IMR-90 (cell line): ENCODE data around the gene PPAN. TPM values are rescaled to one million over a fixed set of nuclear protein-coding genes. Genes with fewer than 3 reads are reported as not detected.

Experiments
- ATAC-seq: fragments of 200-7000 bp; cut with Tn5 transposase; 2 replicates; pipeline ENCODE4 v1.9.1; 2020; ENCODE audit warnings: low read depth, mild to moderate bottlenecking, moderate library complexity
- BruUV-seq: library from RNA; stranded (reverse); fragments of 400-500 nt; replicated peaks from 2 replicates; lab custom pipeline; 2021; lab: Mats Ljungman, UMichigan
- CTCF ChIA-PET: fragments of 300-600 bp; formaldehyde crosslinking; extraction: SDS; loops from one replicate; lab custom pipeline; 2021; ENCODE audit warnings: antibody characterized with exemption; lab: Yijun Ruan, JAX
- POLR2A ChIA-PET: fragments of 300-600 bp; sonication (Branson Sonifier 250); formaldehyde crosslinking; loops from one replicate; lab custom pipeline; 2022; ENCODE audit warnings: antibody characterized with exemption; ENCODE audit not compliant: unreplicated experiment; lab: Charles Lee
- DNase-seq: peaks from one replicate; pipeline ENCODE4 v3.0.0; 2013
- H2AFZ ChIP-seq: replicated peaks from 2 replicates; pipeline ENCODE3; 2013; ENCODE audit warnings: low read length, mild to moderate bottlenecking; ENCODE audit not compliant: poor library complexity
- H2AK5ac ChIP-seq: 2 replicates; pipeline ENCODE4 v1.6.1; 2013; ENCODE audit warnings: low read depth, low read length, inconsistent platforms
- H2AK9ac ChIP-seq: replicated peaks from 2 replicates; pipeline ENCODE3; 2013; ENCODE audit warnings: mild to moderate bottlenecking, low read depth, low read length, moderate library complexity; ENCODE audit not compliant: poor library complexity
- H2BK120ac ChIP-seq: 2 replicates; pipeline ENCODE4 v1.6.1; 2013; ENCODE audit warnings: low read depth, low read length, inconsistent platforms
- H2BK15ac ChIP-seq: 3 replicates; pipeline ENCODE4 v1.6.1; 2013; ENCODE audit warnings: low read depth, low read length, inconsistent platforms
- H2BK20ac ChIP-seq: 2 replicates; pipeline ENCODE4 v1.6.1; 2013; ENCODE audit warnings: low read depth, mild to moderate bottlenecking, inconsistent platforms, low read length, moderate library complexity
- H2BK5ac ChIP-seq: 2 replicates; pipeline ENCODE4 v1.6.1; 2013; ENCODE audit warnings: mild to moderate bottlenecking, low read depth, low read length, inconsistent platforms; ENCODE audit not compliant: poor library complexity, severe bottlenecking
- H3K14ac ChIP-seq: replicated peaks from 2 replicates; pipeline ENCODE4 v1.6.1; 2013; ENCODE audit warnings: low read depth, low read length, inconsistent platforms
- H3K18ac ChIP-seq: 2 replicates; pipeline ENCODE4 v1.6.1; 2013; ENCODE audit warnings: low read depth, low read length, control low read depth
- H3K23ac ChIP-seq: 2 replicates; pipeline ENCODE4 v1.6.1; 2013; ENCODE audit warnings: low read depth, low read length, inconsistent platforms
- H3K27ac ChIP-seq: 2 replicates; pipeline ENCODE4 v1.5.1; 2013; ENCODE audit warnings: mild to moderate bottlenecking, control low read depth, low read length; ENCODE audit not compliant: insufficient read depth
- H3K27me3 ChIP-seq: 2 replicates; pipeline ENCODE4 v1.6.1; 2013; ENCODE audit warnings: low read length; ENCODE audit not compliant: control insufficient read depth, insufficient read depth
- H3K36me3 ChIP-seq: 2 replicates; pipeline ENCODE4 v1.6.1; 2013; ENCODE audit warnings: low read length, mixed read lengths; ENCODE audit not compliant: control insufficient read depth, insufficient read depth
- H3K4ac ChIP-seq: 2 replicates; pipeline ENCODE4 v1.6.1; 2013; ENCODE audit warnings: low read depth, low read length, inconsistent platforms
- H3K4me1 ChIP-seq: 2 replicates; pipeline ENCODE4 v1.6.1; 2013; ENCODE audit warnings: low read length, mixed read lengths; ENCODE audit not compliant: control insufficient read depth, insufficient read depth
- H3K4me2 ChIP-seq: 2 replicates; pipeline ENCODE4 v1.6.1; 2013; ENCODE audit warnings: low read depth, mild to moderate bottlenecking, control low read depth, low read length, moderate library complexity
- H3K4me3 ChIP-seq: 2 replicates; pipeline ENCODE4 v1.5.1; 2013; ENCODE audit warnings: low read depth, mild to moderate bottlenecking, control low read depth, low read length, moderate library complexity; ENCODE audit not compliant: insufficient read depth
- H3K56ac ChIP-seq: 2 replicates; pipeline ENCODE4 v1.6.1; 2013; ENCODE audit warnings: low read length, inconsistent platforms; ENCODE audit not compliant: insufficient read depth; ENCODE audit errors: extremely low read depth
- H3K79me1 ChIP-seq, 2 experiments: 2 replicates each; pipeline ENCODE4 v1.6.1; 2013; ENCODE audit warnings: low read length in 2 of 2, inconsistent platforms in 1 of 2, low read depth in 1 of 2
- H3K9ac ChIP-seq: 2 replicates; pipeline ENCODE4 v1.6.1; 2013; ENCODE audit warnings: low read depth, low read length, control low read depth
- H3K9me1 ChIP-seq: 2 replicates; pipeline ENCODE4 v1.6.1; 2013; ENCODE audit warnings: low read length, inconsistent platforms; ENCODE audit not compliant: insufficient read depth
- H3K9me3 ChIP-seq: 2 replicates; pipeline ENCODE4 v1.6.1; 2013; ENCODE audit warnings: low read length; ENCODE audit not compliant: control insufficient read depth, insufficient read depth
- H4K20me1 ChIP-seq: 2 replicates; pipeline ENCODE4 v1.6.1; 2013; ENCODE audit warnings: low read length, inconsistent platforms; ENCODE audit not compliant: insufficient read depth
- H4K5ac ChIP-seq: 2 replicates; pipeline ENCODE4 v1.6.1; 2013; ENCODE audit warnings: mild to moderate bottlenecking, low read depth, low read length, control low read depth
- H4K8ac ChIP-seq, 2 experiments: 2 replicates each; pipeline ENCODE4 v1.6.1; 2013; ENCODE audit warnings: low read depth in 2 of 2, low read length in 2 of 2, control low read depth in 1 of 2, inconsistent platforms in 1 of 2
- H4K91ac ChIP-seq: 2 replicates; pipeline ENCODE4 v1.6.1; 2013; ENCODE audit warnings: low read depth, low read length, inconsistent platforms; ENCODE audit not compliant: insufficient read depth
- CEBPB ChIP-seq: IDR thresholded peaks from 2 replicates; pipeline ENCODE4 v1.6.1; 2012; ENCODE audit warnings: low read depth, low read length, improper control_type of control experiment
- ELK1 ChIP-seq: fragments of 150-350 bp; IDR thresholded peaks from 2 replicates; pipeline ENCODE4 v1.6.1; 2016; ENCODE audit warnings: low read depth, mild to moderate bottlenecking, low read length, moderate library complexity, borderline replicate concordance
- MAFK ChIP-seq: IDR thresholded peaks from 2 replicates; pipeline ENCODE4 v1.6.1; 2012; ENCODE audit warnings: low read depth, low read length, improper control_type of control experiment
- MAZ ChIP-seq: IDR thresholded peaks from 2 replicates; pipeline ENCODE4 v1.6.1; 2012; ENCODE audit warnings: low read depth, mild to moderate bottlenecking, low read length, improper control_type of control experiment, moderate library complexity, borderline replicate concordance
- NFE2L2 ChIP-seq: fragments of 150-350 bp; IDR thresholded peaks from 2 replicates; pipeline ENCODE4 v1.6.1; 2016; ENCODE audit warnings: low read depth, mild to moderate bottlenecking, low read length
- RCOR1 ChIP-seq: IDR thresholded peaks from 2 replicates; pipeline ENCODE4 v1.6.1; 2012; ENCODE audit warnings: mild to moderate bottlenecking, low read length, improper control_type of control experiment; ENCODE audit not compliant: insufficient replicate concordance
- USF2 ChIP-seq: fragments of 150-350 bp; IDR thresholded peaks from 2 replicates; pipeline ENCODE4 v1.6.1; 2017; ENCODE audit warnings: mild to moderate bottlenecking, antibody characterized with exemption, low read length, low read depth
- WGBS, 2 experiments: methylation state at CpG; one replicate each; pipeline versions ENCODE4 v1.1.5 to v1.1.7; 2013; ENCODE audit warnings: missing lambda C conversion rate in 2 of 2; ENCODE audit not compliant: insufficient read length in 1 of 2; ENCODE audit errors: extremely low coverage in 2 of 2; 5-methylcytosine and 5-hydroxymethylcytosine counted together
- dilution Hi-C: fragments of 300-500 bp; cut with HindIII; formaldehyde crosslinking; loops from one replicate; pipeline ENCODE4 v1.14.3; 2018; ENCODE audit warnings: low sequenced_read_pairs; ENCODE audit not compliant: unreplicated experiment
- in situ Hi-C: fragments of 300-500 bp; cut with MboI; formaldehyde crosslinking; loops from 3 replicates; pipeline ENCODE4 v1.14.3; 2019; ENCODE audit warnings: low sequenced_read_pairs, inconsistent platforms, mixed read lengths
- intact Hi-C: fragments of 100-400 bp; cut with micrococcal nuclease; formaldehyde crosslinking; loops from 2 replicates; pipeline ENCODE4 v1.10.0; 2022
- polyA plus RNA-seq, 3 experiments: library from polyadenylated mRNA; depleted of rRNA; stranded (reverse); fragments of >200 nt; gene quantifications; 2 replicates each; pipeline ENCODE4 v1.2.3, GENCODE V29; 2012; ENCODE audit warnings: low replicate concordance in 1 of 3
- total RNA-seq: library from RNA; depleted of rRNA; stranded (reverse); fragments of >200 nt; gene quantifications from 2 replicates; pipeline ENCODE4 v1.2.3, GENCODE V29; 2012

The PPAN gene
- total and polyA plus RNA-seq, 2 of the 4 experiments (the other 2 are of a cell fraction): 24.0 to 41.6 TPM

- H3K23ac ChIP-seq: no peak overlapping the region
- H3K79me1 ChIP-seq: no peaks in the 10 kb centered on the region
- H2AK9ac ChIP-seq: no peak overlapping the region
- no peak overlapping the region for H2BK15ac ChIP-seq
- no peak overlapping the region for H2AFZ ChIP-seq
- no peaks in the 10 kb centered on the region for H4K20me1 ChIP-seq
- H3K9me3 ChIP-seq: peaks cover 6% of the 10 kb centered on the region; the same call in 1 of the 2 replicates
- H3K27me3 ChIP-seq: peaks cover 13% of the 10 kb centered on the region; the same call in 1 of the 2 replicates
- DNase-seq (peak; percentile 10), ATAC-seq (no peak)
- no peak overlapping the region for H3K56ac ChIP-seq
- no TSS peak for BruUV-seq
- no peak overlapping the region for H3K9ac ChIP-seq
- H4K5ac ChIP-seq: no peak overlapping the region
- ChIA-PET POLR2A (no interaction called here), CTCF (no interaction called here)
- in situ Hi-C loops (loop anchor here (25.0 kb wide), 1 partner anchor 932 kb away; the partner anchor contains the start of genes OR7G3 and ZNF317), dilution Hi-C loops (no loop called here), intact Hi-C loops (no loop called here)
- no peak overlapping the region for H3K4ac ChIP-seq
- no peak for TF ChIP-seq USF2
- no peak for TF ChIP-seq CEBPB
- no peak for TF ChIP-seq RCOR1
- no peak for TF ChIP-seq NFE2L2
- no peak for TF ChIP-seq MAFK
- no peak for TF ChIP-seq MAZ
- no peak for TF ChIP-seq ELK1
- H3K4me3 ChIP-seq: no peak overlapping the region
- no peaks in the 10 kb centered on the region for H3K36me3 ChIP-seq
- H3K9me1 ChIP-seq: no peaks in the 10 kb centered on the region
- no peak overlapping the region for H2BK120ac ChIP-seq
- no peak overlapping the region for H4K8ac ChIP-seq
- H3K18ac ChIP-seq: no peak overlapping the region
- no peak overlapping the region for H2AK5ac ChIP-seq
- no peak overlapping the region for H3K4me2 ChIP-seq
- no peak overlapping the region for H4K91ac ChIP-seq
- no peak overlapping the region for H2BK5ac ChIP-seq
- no peak overlapping the region for H3K14ac ChIP-seq
- H3K4me1 ChIP-seq: no peaks in the 10 kb centered on the region
- H2BK20ac ChIP-seq: no peak overlapping the region
- H3K27ac ChIP-seq: no peak overlapping the region
- WGBS, 2 experiments: 73% methylated on average over 4 of the region's 6 CpGs; no CpG with 5 or more reads in 1 of the 2 experiments
These were observed 37.1 kb upstream of the PPAN start for GRCh38 chr19:10069046-10069445.
